Pancreas (tissue), 10 donors: ENCODE data around the gene ASB2. TPM values are rescaled to one million over a fixed set of nuclear protein-coding genes. Genes with fewer than 3 reads are reported as not detected.
A peak's percentile ranks its signal among the peaks of the same experiment; 100 is the strongest.

ENCODE experiments used
- ATAC-seq, 4 donors: fragments of 200-7000 bp; cut with Tn5 transposase; one replicate each; pipeline versions ENCODE4 v1.8.0 to v1.9.1; 2020; ENCODE audit warnings: mild to moderate bottlenecking in 4 of 4, moderate library complexity in 4 of 4
- DNase-seq, 6 donors: peaks; one replicate each; pipeline ENCODE4 v3.0.0-alpha.2; 2020
- FAIRE-seq: peaks from 2 replicates; lab custom pipeline; 2012; peaks lifted over from hg19 to GRCh38; lab: Jason Lieb, UNC
- H3K27ac ChIP-seq, 4 donors: fragments of 200-600 bp; sonication (generic); 1 replicate in 3 of 4; 2 replicates in 1 of 4; pipeline versions ENCODE4 v1.5.0 to v1.8.0; 2020
- H3K27me3 ChIP-seq, 4 donors: fragments of 200-600 bp; one replicate each; pipeline ENCODE4 v1.8.0; 2021
- H3K36me3 ChIP-seq, 3 donors: fragments of 200-600 bp; sonication (generic) in 1 of 3; one replicate each; pipeline versions ENCODE4 v1.5.0 to v1.8.0; 2020 to 2021
- H3K4me1 ChIP-seq, 3 donors: fragments of 200-600 bp; one replicate each; pipeline ENCODE4 v1.8.0; 2021
- H3K4me3 ChIP-seq, 4 donors: fragments of 200-600 bp; sonication (generic) in 2 of 4; one replicate each; pipeline versions ENCODE4 v1.5.0 to v1.8.0; 2020 to 2021
- H3K9me3 ChIP-seq, 4 donors: fragments of 200-600 bp; one replicate each; pipeline ENCODE4 v1.8.0; 2021
- WGBS, 2 donors: extraction: QIAGEN DNeasy Blood & Tissue Kit; methylation state at CpG; one replicate each; pipeline ENCODE4 v1.1.7; 2013; 5-methylcytosine and 5-hydroxymethylcytosine counted together
- intact Hi-C, 3 donors: fragments of 100-400 bp; cut with DNase I; formaldehyde crosslinking; loops; one replicate each; pipeline versions ENCODE4 v1.11.1 to v1.14.2; 2022
- polyA plus RNA-seq, 2 donors: library from polyadenylated mRNA; stranded (reverse); fragments of 200-250 nt; gene quantifications; one replicate each; pipeline ENCODE4 v1.2.3, GENCODE V29; 2013
- total RNA-seq, 6 donors: library from RNA; stranded (reverse); fragmentation: NEBNext Ultra II Directional in 4 of 6; extraction: Animal tissue kit (Norgen Biotek cat#: 25700) in 4 of 6; gene quantifications; one replicate each; pipeline versions ENCODE4 v1.2.1 to v1.2.4, GENCODE V29; 2021 to 2023
- TF ChIP-seq, protein P1 (sequence below), 4 donors: fragments of 200-600 bp; sonication (generic) in 3 of 4; IDR thresholded peaks; one replicate each; pipeline versions ENCODE4 v1.5.0 to v1.8.0; 2021; ENCODE audit warnings: antibody characterized with exemption in 4 of 4
- donor health status: healthy with polysubstance abuse.
- donor health status: DM: no; HTN: no; CAD: no; lungs with moderate emphysema.
- donor health status: DM: no; HTN: no; CAD: no.
- donor health status: control.
- donor health status: control.
- donor health status: Bipolar disorder and iron deficiency.
- donor health status: DM: yes; HTN: yes; CAD: no.
- donor health status: DM: no; HTN: no; CAD: no.
- donor health status: DM: no; HTN: no; CAD: no.
- donor health status: DM: yes; HTN: yes; CAD: no.

ASB2 gene
- total and polyA plus RNA-seq, 8 donors, result 0.09 to 1.4 (median 0.40) TPM

DNA sequence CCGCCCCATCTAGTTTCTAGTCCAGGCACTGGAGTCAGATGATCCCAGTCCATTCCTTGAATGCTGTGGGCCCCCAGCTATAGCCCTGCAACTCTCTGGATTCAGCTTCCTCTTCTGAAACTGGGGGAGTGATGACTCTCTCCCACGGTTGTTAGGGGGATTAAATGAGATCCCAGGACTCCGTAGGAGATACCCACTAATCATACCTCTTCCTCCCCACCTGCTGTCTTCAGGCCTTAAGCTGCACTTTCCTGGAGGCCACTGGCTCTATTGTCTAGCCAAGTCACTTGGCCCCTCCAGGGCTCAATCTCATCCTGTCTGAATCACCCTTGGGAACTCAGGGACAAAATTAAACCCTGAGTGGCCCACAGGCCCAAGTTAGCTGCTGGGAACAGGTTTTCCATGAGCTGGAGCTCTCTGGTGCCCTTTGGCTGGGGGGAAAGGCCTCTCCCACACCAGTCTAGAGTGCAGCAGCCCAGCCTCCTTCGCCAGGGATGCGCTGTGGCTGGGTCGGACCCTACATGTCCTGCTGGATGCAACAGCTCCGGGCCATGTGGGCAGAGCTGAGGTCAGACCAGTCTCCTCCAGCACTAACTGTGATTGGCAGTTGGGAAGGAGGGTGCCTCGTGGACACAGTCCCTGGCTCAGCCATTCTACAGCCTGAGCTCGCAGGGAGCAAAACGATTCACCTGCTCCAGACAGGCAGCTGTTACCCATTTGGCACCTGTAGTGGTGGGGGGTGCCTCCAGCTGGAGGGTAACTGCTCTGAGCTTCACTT lies 6.0 kb upstream of the ASB2 start:
- intact Hi-C loops, result no loop called here
- Histone ChIP-seq H3K9me3 (no peaks in the 10 kb centered on the region), H3K36me3 (no peaks in the 10 kb centered on the region), H3K4me3 (no peak overlapping the region), H3K27me3 (no peaks in the 10 kb centered on the region), H3K27ac (no peak overlapping the region), H3K4me1 (no peaks in the 10 kb centered on the region)
- DNase-seq (no peak), ATAC-seq (no peak), FAIRE-seq (no peak)
- TF ChIP-seq, protein P1, sequence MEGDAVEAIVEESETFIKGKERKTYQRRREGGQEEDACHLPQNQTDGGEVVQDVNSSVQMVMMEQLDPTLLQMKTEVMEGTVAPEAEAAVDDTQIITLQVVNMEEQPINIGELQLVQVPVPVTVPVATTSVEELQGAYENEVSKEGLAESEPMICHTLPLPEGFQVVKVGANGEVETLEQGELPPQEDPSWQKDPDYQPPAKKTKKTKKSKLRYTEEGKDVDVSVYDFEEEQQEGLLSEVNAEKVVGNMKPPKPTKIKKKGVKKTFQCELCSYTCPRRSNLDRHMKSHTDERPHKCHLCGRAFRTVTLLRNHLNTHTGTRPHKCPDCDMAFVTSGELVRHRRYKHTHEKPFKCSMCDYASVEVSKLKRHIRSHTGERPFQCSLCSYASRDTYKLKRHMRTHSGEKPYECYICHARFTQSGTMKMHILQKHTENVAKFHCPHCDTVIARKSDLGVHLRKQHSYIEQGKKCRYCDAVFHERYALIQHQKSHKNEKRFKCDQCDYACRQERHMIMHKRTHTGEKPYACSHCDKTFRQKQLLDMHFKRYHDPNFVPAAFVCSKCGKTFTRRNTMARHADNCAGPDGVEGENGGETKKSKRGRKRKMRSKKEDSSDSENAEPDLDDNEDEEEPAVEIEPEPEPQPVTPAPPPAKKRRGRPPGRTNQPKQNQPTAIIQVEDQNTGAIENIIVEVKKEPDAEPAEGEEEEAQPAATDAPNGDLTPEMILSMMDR (IDR thresholded peaks at IDR 0.05), result no peak
- 76 to 78% methylated on average over 10 of the region's 10 CpGs for WGBS, 2 donors

DNA sequence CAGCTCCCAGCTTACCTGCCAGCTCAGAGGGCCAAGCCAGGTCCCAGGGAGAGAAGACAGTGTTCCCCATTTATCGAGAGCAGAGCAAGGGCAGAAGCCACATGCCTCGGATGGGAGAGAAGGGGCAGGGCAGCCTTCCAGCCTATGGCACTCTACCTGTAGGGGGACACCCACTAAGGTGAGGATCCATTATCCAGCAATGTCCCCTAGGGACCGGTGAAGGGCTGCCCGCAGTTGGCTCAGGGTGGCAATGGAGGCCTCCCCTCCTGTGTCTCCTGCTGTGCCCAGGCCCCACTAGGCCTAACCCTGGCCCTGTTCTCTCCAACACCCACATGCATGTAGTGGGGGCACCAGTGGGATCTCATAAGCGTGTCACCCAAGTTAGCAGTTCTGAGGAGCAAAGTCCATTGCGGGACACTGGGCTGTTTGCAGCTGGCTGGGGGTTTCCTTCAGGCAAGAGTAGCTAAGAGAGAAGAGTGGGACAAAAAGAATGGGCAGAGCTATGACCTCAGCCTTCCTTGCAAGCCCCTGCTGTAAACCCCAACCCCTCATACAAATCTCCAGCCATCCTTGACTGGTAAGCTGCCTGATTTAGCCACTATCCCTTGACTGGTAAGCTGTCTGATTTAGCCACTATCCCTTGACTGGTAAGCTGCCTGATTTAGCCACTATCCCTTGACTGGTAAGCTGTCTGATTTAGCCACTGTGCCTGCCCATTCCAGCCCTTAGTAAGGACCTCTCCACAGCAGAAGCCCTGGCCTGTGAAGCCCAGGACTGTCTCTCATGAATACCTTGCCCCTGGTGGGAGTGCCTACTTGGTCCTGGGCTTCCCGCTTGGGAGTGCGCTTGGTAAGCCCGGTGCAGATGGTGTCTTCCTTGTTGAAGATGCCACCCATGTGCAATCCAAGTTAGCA lies 5.2 kb upstream of the ASB2 start:
- no peaks in the 10 kb centered on the region for H3K9me3 ChIP-seq
- no peak for ATAC-seq
- intact Hi-C loops, result no loop called here
- no peak for FAIRE-seq
- WGBS, 2 donors, result 90 to 94% methylated on average over 9 of the region's 9 CpGs
- H3K27ac ChIP-seq, result no peak overlapping the region
- H3K27me3 ChIP-seq, result no peaks in the 10 kb centered on the region
- TF ChIP-seq, protein P1 (IDR thresholded peaks at IDR 0.05), result no peak
- H3K4me1 ChIP-seq, result no peaks in the 10 kb centered on the region
- DNase-seq, result peak in 1 of 6 donors; percentile 23
- no peaks in the 10 kb centered on the region for H3K36me3 ChIP-seq
- no peak overlapping the region for H3K4me3 ChIP-seq

DNA sequence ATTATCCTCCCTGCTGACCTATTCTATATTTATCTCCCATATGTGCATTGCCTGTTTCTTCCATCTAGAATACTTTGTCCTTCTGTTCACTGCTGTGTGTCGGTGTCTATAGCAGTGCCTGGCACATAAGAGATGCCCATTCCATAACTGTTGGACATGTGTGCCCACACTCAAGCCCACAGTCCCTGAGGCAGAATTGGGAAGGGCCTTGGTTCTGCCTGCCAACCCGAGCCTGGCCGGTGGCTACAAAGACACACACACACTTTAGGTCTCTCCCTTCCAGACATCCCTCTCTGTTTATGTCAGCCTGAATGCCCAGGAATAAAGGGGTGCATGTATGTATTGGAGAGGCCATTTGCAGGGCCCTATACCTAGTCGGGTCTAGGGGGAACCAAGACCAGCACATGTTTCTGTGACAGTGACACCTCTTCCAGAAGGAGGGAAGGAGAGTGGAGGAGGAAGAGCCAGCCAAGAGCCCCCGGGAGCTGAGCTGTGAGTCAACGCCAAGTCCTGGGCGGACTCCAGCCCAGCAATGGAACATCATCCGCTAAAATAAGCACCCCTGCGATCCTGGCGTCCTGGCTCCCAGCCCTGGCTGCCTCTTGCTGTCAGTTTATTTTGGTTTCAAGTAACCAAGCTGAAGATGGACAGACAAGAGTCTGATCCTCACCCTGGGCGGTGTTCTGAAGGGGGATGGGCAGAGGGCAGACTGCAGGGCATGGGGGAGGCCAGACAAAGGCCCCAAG lies 4.3 kb upstream of the ASB2 start:
- H3K4me1 ChIP-seq, result no peaks in the 10 kb centered on the region
- intact Hi-C loops, result no loop called here
- DNase-seq (peak in 1 of 6 donors; percentile 35), ATAC-seq (no peak), FAIRE-seq (no peak)
- H3K27me3 ChIP-seq, result no peaks in the 10 kb centered on the region
- no peaks in the 10 kb centered on the region for H3K9me3 ChIP-seq
- H3K27ac ChIP-seq, result no peak overlapping the region
- no peaks in the 10 kb centered on the region for H3K36me3 ChIP-seq
- no peak overlapping the region for H3K4me3 ChIP-seq
- TF ChIP-seq, protein P1 (IDR thresholded peaks at IDR 0.05), result no peak
- 74 to 82% methylated on average over 11 of the region's 11 CpGs for WGBS, 2 donors

DNA sequence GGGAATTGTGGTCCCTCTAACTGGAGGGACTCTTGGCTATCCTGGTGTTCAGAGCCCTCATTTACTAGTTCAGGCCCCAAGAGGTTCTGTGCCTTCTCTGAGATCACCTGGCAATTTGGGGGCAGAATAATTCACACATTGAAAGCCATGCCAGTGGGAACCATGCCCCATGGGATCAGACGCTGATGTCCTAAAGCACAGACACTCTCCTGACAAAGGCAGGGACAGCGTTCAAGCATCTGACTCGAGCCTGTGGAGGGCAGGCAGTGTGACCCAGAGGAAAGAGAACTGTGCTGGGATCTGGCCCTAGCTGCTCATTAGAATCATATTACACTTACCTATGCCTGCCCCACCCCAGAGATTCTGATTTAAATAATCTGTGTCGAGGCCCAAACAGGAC lies 2.4 kb upstream of the ASB2 start:
- intact Hi-C loops, result no loop called here
- no peaks in the 10 kb centered on the region for H3K9me3 ChIP-seq
- no peak for ATAC-seq
- no peaks in the 10 kb centered on the region for H3K36me3 ChIP-seq
- no peaks in the 10 kb centered on the region for H3K27me3 ChIP-seq
- H3K27ac ChIP-seq, result no peak overlapping the region
- WGBS, 2 donors, result 77 to 81% methylated on average over 4 of the region's 4 CpGs
- no peak for FAIRE-seq
- TF ChIP-seq, protein P1 (IDR thresholded peaks at IDR 0.05), result no peak
- no peak overlapping the region for H3K4me3 ChIP-seq
- H3K4me1 ChIP-seq, result no peaks in the 10 kb centered on the region
- DNase-seq, result peak in 1 of 6 donors; percentile 10
